CD4-positive, alpha-beta T cell (primary cell): Measurements from ENCODE around the gene SNRNP70. TPM values are rescaled to one million over a fixed set of nuclear protein-coding genes. Genes with fewer than 3 reads are reported as not detected.

Experiments used
- ATAC-seq: fragments of 200-7000 bp; cut with Tn5 transposase; one replicate; pipeline ENCODE4 v1.10.0; 2022; ENCODE audit warnings: mild to moderate bottlenecking; ENCODE audit not compliant: poor library complexity
- CTCF ChIA-PET: fragments of 350-600 bp; sonication (Branson Sonifier 250); formaldehyde crosslinking; loops from one replicate; lab custom pipeline; 2021; ENCODE audit warnings: antibody characterized with exemption, inconsistent platforms; lab: Charles Lee
- POLR2A ChIA-PET: fragments of 350-600 bp; sonication (Branson Sonifier 250); formaldehyde crosslinking; loops from one replicate; lab custom pipeline; 2021; ENCODE audit warnings: antibody characterized with exemption, inconsistent platforms; lab: Charles Lee
- DNase-seq, 14 experiments: peaks; one replicate each; pipeline ENCODE4 v3.0.0-alpha.2; 2013 to 2020; ENCODE audit warnings: mixed read lengths in 2 of 14
- H3K27ac ChIP-seq, 2 donors: one replicate each; pipeline versions ENCODE4 v1.5.1 to v1.7.0; 2013; ENCODE audit warnings: low read length in 2 of 2, low read depth in 1 of 2, mild to moderate bottlenecking in 1 of 2
- H3K27me3 ChIP-seq, 2 experiments: 1 replicate in 1 of 2; 2 replicates in 1 of 2; pipeline versions ENCODE4 v1.6.1 to v1.7.0; 2013; ENCODE audit warnings: low read length in 2 of 2, control low read depth in 1 of 2, mild to moderate bottlenecking in 1 of 2, moderate library complexity in 1 of 2; ENCODE audit not compliant: insufficient read depth in 2 of 2, control insufficient read depth in 1 of 2
- H3K36me3 ChIP-seq: one replicate; pipeline ENCODE4 v1.6.1; 2013; ENCODE audit warnings: low read length, control low read depth; ENCODE audit not compliant: insufficient read depth
- H3K4me1 ChIP-seq: one replicate; pipeline ENCODE4 v1.6.1; 2013; ENCODE audit warnings: low read length, control low read depth; ENCODE audit not compliant: insufficient read depth
- H3K4me3 ChIP-seq: one replicate; pipeline ENCODE4 v1.5.1; 2013; ENCODE audit warnings: mild to moderate bottlenecking, low read length, moderate library complexity
- H3K9me3 ChIP-seq, 2 experiments: 1 replicate in 1 of 2; 2 replicates in 1 of 2; pipeline versions ENCODE4 v1.6.1 to v1.7.0; 2013; ENCODE audit warnings: low read length in 2 of 2, mild to moderate bottlenecking in 2 of 2, control low read depth in 1 of 2, moderate library complexity in 1 of 2; ENCODE audit not compliant: control insufficient read depth in 1 of 2, insufficient read depth in 1 of 2
- H3K27ac Mint-ChIP-seq: one replicate; pipeline ENCODE4 v1.8.0; 2020; ENCODE audit warnings: mixed read lengths
- H3K27me3 Mint-ChIP-seq: one replicate; pipeline ENCODE4 v1.8.0; 2021; ENCODE audit warnings: mixed read lengths
- H3K36me3 Mint-ChIP-seq: one replicate; pipeline ENCODE4 v1.8.0; 2021; ENCODE audit warnings: low read depth, mixed read lengths
- H3K4me1 Mint-ChIP-seq: one replicate; pipeline ENCODE4 v1.8.0; 2021; ENCODE audit warnings: low read depth, mixed read lengths
- H3K4me3 Mint-ChIP-seq: one replicate; pipeline ENCODE4 v1.8.0; 2020; ENCODE audit warnings: mild to moderate bottlenecking, mixed read lengths
- H3K9me3 Mint-ChIP-seq: one replicate; pipeline ENCODE4 v1.8.0; 2020; ENCODE audit warnings: mixed read lengths
- CTCF ChIP-seq: fragments of 200-600 bp; IDR thresholded peaks from one replicate; pipeline ENCODE4 v1.8.0; 2022; ENCODE audit warnings: antibody characterized with exemption, mild to moderate bottlenecking
- intact Hi-C, 2 experiments: fragments of 100-400 bp; cut with DNase I in 1 of 2; cut with micrococcal nuclease in 1 of 2; formaldehyde crosslinking; loops; one replicate each; pipeline versions ENCODE4 v1.15.1 to v1.9.0; 2023 to 2025; cut with DNase I, micrococcal nuclease
- total RNA-seq, 174 experiments: library from RNA in 2 of 174; stranded (reverse) in 2 of 174; gene quantifications; one replicate each; pipeline ENCODE4 v1.2.3 and lab custom pipeline; 2021 to 2026

SNRNP70 gene
- total RNA-seq, 2 experiments from 2014 or later = 375 to 397 TPM

DNA sequence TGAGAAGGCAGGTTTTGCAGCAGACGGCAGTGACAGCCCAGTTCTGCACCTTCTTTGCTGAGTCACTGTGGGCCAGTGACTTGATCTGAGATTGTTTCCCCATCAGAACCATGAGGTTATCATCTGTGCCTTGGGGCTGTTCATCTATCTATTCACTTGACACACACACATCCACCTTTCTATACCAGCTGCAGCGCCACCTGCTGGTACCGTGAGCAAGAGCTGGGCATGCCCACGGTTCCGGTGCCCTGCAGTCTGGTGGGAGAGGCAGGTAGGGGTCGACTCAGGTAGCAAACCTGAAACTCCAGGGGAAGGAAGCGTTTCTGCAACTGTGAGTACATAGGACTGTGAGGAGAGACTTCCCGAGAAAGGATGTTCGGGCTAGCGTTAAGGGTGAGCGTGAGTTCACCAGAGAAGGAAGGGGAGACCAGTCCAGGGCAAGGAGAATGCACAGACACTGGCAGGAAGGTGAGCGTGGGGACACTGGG, 21.4 kb downstream of the SNRNP70 start:
- Mint-ChIP-seq H3K9me3 (no peaks in the 10 kb centered on the region), H3K4me3 (peak overlapping the region; percentile 71), H3K36me3 (peaks cover 58% of the 10 kb centered on the region), H3K27me3 (no peaks in the 10 kb centered on the region), H3K4me1 (no peaks in the 10 kb centered on the region), H3K27ac (peak overlapping the region; percentile 0)
- Histone ChIP-seq H3K27me3 (no peaks in the 10 kb centered on the region), H3K36me3 (peaks cover 66% of the 10 kb centered on the region), H3K4me3 (no peak overlapping the region), H3K4me1 (peaks cover 3% of the 10 kb centered on the region), H3K27ac (no peak overlapping the region), H3K9me3 (no peaks in the 10 kb centered on the region)
- ATAC-seq = peak; percentile 82
- peak; percentile 53 to 82 (median 62) for DNase-seq
- ChIA-PET POLR2A (interaction anchor here (1.1 kb wide), 1 partner anchor 9 kb away, joined by 4 read pairs; no protein-coding TSS in a partner anchor), CTCF (interaction anchor here (0.5 to 1.7 kb wide), 16 partner anchors 9 to 109 kb away, joined by 3 to 19 read pairs (median 3); partner anchors contain the start of gene PPFIA3)
- intact Hi-C loops = no loop called here
- TF ChIP-seq CTCF = peak; percentile 79

DNA sequence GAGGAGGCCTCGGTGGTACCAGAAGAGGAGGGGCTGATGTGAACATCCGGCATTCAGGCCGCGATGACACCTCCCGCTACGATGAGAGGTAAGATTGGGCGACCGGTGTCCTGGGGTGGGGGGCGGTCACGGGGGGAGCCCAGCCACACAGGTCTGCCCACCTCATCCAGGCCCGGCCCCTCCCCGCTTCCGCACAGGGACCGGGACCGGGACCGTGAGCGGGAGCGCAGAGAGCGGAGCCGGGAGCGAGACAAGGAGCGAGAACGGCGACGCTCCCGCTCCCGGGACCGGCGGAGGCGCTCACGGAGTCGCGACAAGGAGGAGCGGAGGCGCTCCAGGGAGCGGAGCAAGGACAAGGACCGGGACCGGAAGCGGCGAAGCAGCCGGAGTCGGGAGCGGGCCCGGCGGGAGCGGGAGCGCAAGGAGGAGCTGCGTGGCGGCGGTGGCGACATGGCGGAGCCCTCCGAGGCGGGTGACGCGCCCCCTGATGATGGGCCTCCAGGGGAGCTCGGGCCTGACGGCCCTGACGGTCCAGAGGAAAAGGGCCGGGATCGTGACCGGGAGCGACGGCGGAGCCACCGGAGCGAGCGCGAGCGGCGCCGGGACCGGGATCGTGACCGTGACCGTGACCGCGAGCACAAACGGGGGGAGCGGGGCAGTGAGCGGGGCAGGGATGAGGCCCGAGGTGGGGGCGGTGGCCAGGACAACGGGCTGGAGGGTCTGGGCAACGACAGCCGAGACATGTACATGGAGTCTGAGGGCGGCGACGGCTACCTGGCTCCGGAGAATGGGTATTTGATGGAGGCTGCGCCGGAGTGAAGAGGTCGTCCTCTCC, 22.6 kb downstream of the SNRNP70 start:
- Histone ChIP-seq H3K27me3 (no peaks in the 10 kb centered on the region), H3K9me3 (no peaks in the 10 kb centered on the region), H3K36me3 (peaks cover 58% of the 10 kb centered on the region), H3K27ac (no peak overlapping the region), H3K4me1 (peaks cover 3% of the 10 kb centered on the region), H3K4me3 (no peak overlapping the region)
- DNase-seq (no peak), ATAC-seq (no peak)
- peaks cover 51% of the 10 kb centered on the region for H3K36me3 Mint-ChIP-seq
- H3K27ac Mint-ChIP-seq = no peak overlapping the region
- ChIA-PET CTCF (no interaction called here), POLR2A (no interaction called here)
- H3K9me3 Mint-ChIP-seq = no peaks in the 10 kb centered on the region
- H3K4me1 Mint-ChIP-seq = no peaks in the 10 kb centered on the region
- no peak overlapping the region for H3K4me3 Mint-ChIP-seq
- intact Hi-C loops = no loop called here
- TF ChIP-seq CTCF = no peak
- H3K27me3 Mint-ChIP-seq = no peaks in the 10 kb centered on the region

- no peak for TF ChIP-seq CTCF
- Histone ChIP-seq H3K36me3 (peaks cover 46% of the 10 kb centered on the region), H3K27me3 (no peaks in the 10 kb centered on the region), H3K27ac (no peak overlapping the region), H3K4me1 (peaks cover 13% of the 10 kb centered on the region), H3K4me3 (no peak overlapping the region), H3K9me3 (no peaks in the 10 kb centered on the region)
- intact Hi-C loops = no loop called here
- H3K36me3 Mint-ChIP-seq = peaks cover 52% of the 10 kb centered on the region
- H3K27ac Mint-ChIP-seq = no peak overlapping the region
- H3K9me3 Mint-ChIP-seq = no peaks in the 10 kb centered on the region
- ChIA-PET CTCF (interaction anchor here (1.3 kb wide), 1 partner anchor 11 kb away, joined by 7 read pairs; no protein-coding TSS in a partner anchor), POLR2A (no interaction called here)
- no peak overlapping the region for H3K4me3 Mint-ChIP-seq
- H3K4me1 Mint-ChIP-seq = peaks cover 10% of the 10 kb centered on the region
- H3K27me3 Mint-ChIP-seq = no peaks in the 10 kb centered on the region
- ATAC-seq (no peak), DNase-seq (no peak)
Measured at GRCh38 chr19:49109051-49109450, 23.8 kb downstream of the SNRNP70 start.
